HEK293 (cell line): ENCODE data around the gene NAALADL2.

ENCODE experiments used
- CTCF ChIA-PET: fragments of 350-600 bp; formaldehyde crosslinking; extraction: SDS; loops from one replicate; lab custom pipeline; 2021; ENCODE audit warnings: antibody characterized with exemption; lab: Yijun Ruan, JAX
- POLR2A ChIA-PET: fragments of 300-600 bp; formaldehyde crosslinking; extraction: SDS; loops from one replicate; lab custom pipeline; 2020; ENCODE audit warnings: antibody characterized with exemption, inconsistent platforms; lab: Yijun Ruan, JAX
- H3K27ac ChIP-seq: fragments of 200-500 bp; sonication (Bioruptor generic); 2 replicates; pipeline ENCODE4 v1.5.1; 2014; ENCODE audit warnings: low read depth, low read length, control low read depth, inconsistent platforms; ENCODE audit errors: extremely low read depth
- H3K36me3 ChIP-seq, 2 experiments: fragments of 200-500 bp in 1 of 2; sonication (Bioruptor generic) in 1 of 2; 1 replicate in 1 of 2; 2 replicates in 1 of 2; pipeline ENCODE4 v1.5.1; 2014 to 2017; ENCODE audit warnings: inconsistent platforms in 2 of 2, low read length in 2 of 2; ENCODE audit not compliant: control insufficient read depth in 2 of 2, insufficient read depth in 1 of 2
- H3K4me1 ChIP-seq: fragments of 200-500 bp; sonication (Bioruptor generic); 2 replicates; pipeline ENCODE4 v1.5.1; 2014; ENCODE audit warnings: mild to moderate bottlenecking, low read length, inconsistent platforms; ENCODE audit not compliant: control insufficient read depth, insufficient read depth
- H3K4me3 ChIP-seq: 2 replicates; pipeline ENCODE4 v1.5.1; 2011; ENCODE audit warnings: low read depth, mild to moderate bottlenecking, control low read depth, low read length, moderate library complexity
- H3K9me3 ChIP-seq: fragments of 200-500 bp; sonication (Bioruptor generic); 2 replicates; pipeline ENCODE4 v1.5.1; 2014; ENCODE audit warnings: low read depth, low read length, inconsistent platforms; ENCODE audit not compliant: control insufficient read depth, insufficient read depth
- KLF7 ChIP-seq: fragments of 450-650 bp; formaldehyde crosslinking; IDR thresholded peaks from 2 replicates; pipeline ENCODE4 v1.5.1; 2016; ENCODE audit warnings: missing biosample characterization, missing genetic modification characterization, borderline replicate concordance
- PATZ1 ChIP-seq: fragments of 450-650 bp; formaldehyde crosslinking; IDR thresholded peaks from 2 replicates; pipeline ENCODE4 v1.5.1; 2016; ENCODE audit warnings: missing biosample characterization, missing genetic modification characterization
- PBX3 ChIP-seq: sonication (generic); formaldehyde crosslinking; IDR thresholded peaks from 2 replicates; pipeline ENCODE4 v1.8.1; 2022; ENCODE audit warnings: mild to moderate bottlenecking, moderate library complexity, missing genetic modification reagents
- SCRT1 ChIP-seq: fragments of 450-650 bp; formaldehyde crosslinking; IDR thresholded peaks from 2 replicates; pipeline ENCODE4 v1.5.1; 2016; ENCODE audit warnings: missing biosample characterization, missing genetic modification characterization, borderline replicate concordance
- YY1 ChIP-seq: fragments of 450-650 bp; formaldehyde crosslinking; IDR thresholded peaks from 2 replicates; pipeline ENCODE4 v1.5.1; 2018; ENCODE audit warnings: missing biosample characterization, missing genetic modification characterization
- ZBTB6 ChIP-seq: fragments of 450-650 bp; formaldehyde crosslinking; IDR thresholded peaks from 2 replicates; pipeline ENCODE4 v1.5.1; 2017; ENCODE audit warnings: missing biosample characterization, missing genetic modification characterization
- ZFP3 ChIP-seq: fragments of 450-650 bp; formaldehyde crosslinking; IDR thresholded peaks from 2 replicates; pipeline ENCODE4 v1.5.1; 2016; ENCODE audit warnings: low read depth, missing biosample characterization, missing genetic modification characterization
- ZNF2 ChIP-seq: fragments of 450-650 bp; formaldehyde crosslinking; IDR thresholded peaks from 2 replicates; pipeline ENCODE4 v1.5.1; 2016; ENCODE audit warnings: missing biosample characterization, missing genetic modification characterization
- ZNF266 ChIP-seq: fragments of 450-650 bp; formaldehyde crosslinking; IDR thresholded peaks from 2 replicates; pipeline ENCODE4 v1.5.1; 2016; ENCODE audit warnings: missing biosample characterization, missing genetic modification characterization, low read depth
- ZNF391 ChIP-seq: fragments of 450-650 bp; formaldehyde crosslinking; IDR thresholded peaks from 2 replicates; pipeline ENCODE4 v1.5.1; 2016; ENCODE audit warnings: low read depth, missing biosample characterization, missing genetic modification characterization, borderline replicate concordance
- ZNF394 ChIP-seq: fragments of 450-650 bp; formaldehyde crosslinking; IDR thresholded peaks from 2 replicates; pipeline ENCODE4 v1.5.1; 2016; ENCODE audit warnings: missing biosample characterization, missing genetic modification characterization, mild to moderate bottlenecking, moderate library complexity, borderline replicate concordance
- ZNF514 ChIP-seq: fragments of 450-650 bp; formaldehyde crosslinking; IDR thresholded peaks from 2 replicates; pipeline ENCODE4 v1.5.1; 2016; ENCODE audit warnings: missing biosample characterization, missing genetic modification characterization
- ZNF518A ChIP-seq: fragments of 450-650 bp; formaldehyde crosslinking; conservative IDR thresholded peaks from 2 replicates; pipeline ENCODE4 v1.5.1; 2016; ENCODE audit warnings: low read depth, missing biosample characterization, missing genetic modification characterization
- ZNF571 ChIP-seq: fragments of 450-650 bp; formaldehyde crosslinking; IDR thresholded peaks from 2 replicates; pipeline ENCODE4 v1.5.0; 2017; ENCODE audit warnings: missing biosample characterization, missing genetic modification characterization
- ZNF600 ChIP-seq: fragments of 450-650 bp; formaldehyde crosslinking; IDR thresholded peaks from 2 replicates; pipeline ENCODE4 v1.5.1; 2016; ENCODE audit warnings: missing biosample characterization, missing genetic modification characterization
- ZNF623 ChIP-seq: fragments of 450-650 bp; formaldehyde crosslinking; IDR thresholded peaks from 2 replicates; pipeline ENCODE4 v1.5.1; 2016; ENCODE audit warnings: missing biosample characterization, missing genetic modification characterization
- ZNF777 ChIP-seq: fragments of 450-650 bp; formaldehyde crosslinking; IDR thresholded peaks from 2 replicates; pipeline ENCODE4 v1.5.1; 2017; ENCODE audit warnings: missing biosample characterization, missing genetic modification characterization, borderline replicate concordance
- ZNF791 ChIP-seq: fragments of 450-650 bp; formaldehyde crosslinking; IDR thresholded peaks from 2 replicates; pipeline ENCODE4 v1.5.1; 2016; ENCODE audit warnings: missing biosample characterization, missing genetic modification characterization

NAALADL2 gene

GRCh38 chr3:175227126-175227525, 368.0 kb downstream of the NAALADL2 start:
- Histone ChIP-seq H3K36me3 (no peaks in the 10 kb centered on the region), H3K4me1 (no peaks in the 10 kb centered on the region), H3K27ac (no peak overlapping the region), H3K9me3 (no peaks in the 10 kb centered on the region), H3K4me3 (no peak overlapping the region)
- POLR2A ChIA-PET = no interaction called here
- TF ChIP-seq ZNF2 (no peak), ZNF391 (no peak), PBX3 (no peak), SCRT1 (no peak), ZNF518A (no peak), ZNF514 (tag by site-specific recombination) (no peak), ZNF791 (no peak)
- CTCF ChIA-PET = no interaction called here

GRCh38 chr3:175233957-175234940, 375.1 kb downstream of the NAALADL2 start:
- Histone ChIP-seq H3K4me1 (no peaks in the 10 kb centered on the region), H3K27ac (no peak overlapping the region), H3K36me3 (no peaks in the 10 kb centered on the region), H3K4me3 (no peak overlapping the region), H3K9me3 (no peaks in the 10 kb centered on the region)
- TF ChIP-seq ZNF394 (no peak), ZNF623 (tag by site-specific recombination) (no peak), ZNF266 (tag by site-specific recombination) (no peak), ZNF777 (tag by site-specific recombination) (no peak), ZFP3 (tag by site-specific recombination) (no peak), KLF7 (tag by site-specific recombination) (no peak), ZNF600 (tag by site-specific recombination) (no peak), ZNF571 (tag by site-specific recombination) (no peak), YY1 (tag by site-specific recombination) (no peak), PATZ1 (no peak), ZBTB6 (tag by site-specific recombination) (no peak), ZNF518A (no peak)
- POLR2A ChIA-PET = no interaction called here
- CTCF ChIA-PET = interaction anchor here (0.6 kb wide), 1 partner anchor 34 kb away, joined by 3 read pairs; no protein-coding TSS in a partner anchor
